ENCODE results near the gene ELOVL5.

DNA sequence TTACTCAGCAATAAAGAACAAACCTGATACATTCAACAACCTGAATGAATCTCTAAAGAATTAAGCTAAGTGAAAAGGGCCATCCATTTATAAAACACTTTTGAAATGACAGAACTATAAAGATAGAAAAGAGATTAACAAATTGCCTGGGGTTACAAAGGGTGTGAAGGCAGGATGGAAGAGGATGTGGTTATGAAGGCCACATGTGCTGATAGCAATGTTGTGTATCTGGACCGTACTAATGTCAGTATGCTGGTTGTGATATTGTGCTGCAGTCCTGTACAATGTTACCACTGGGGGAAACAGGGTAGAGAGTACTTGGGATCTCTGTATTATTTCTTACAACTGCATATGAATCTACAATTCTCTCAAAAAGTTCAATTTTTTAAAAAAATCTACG lies 36.4 kb downstream of the ELOVL5 start:
- TF ChIP-seq, protein P1, sequence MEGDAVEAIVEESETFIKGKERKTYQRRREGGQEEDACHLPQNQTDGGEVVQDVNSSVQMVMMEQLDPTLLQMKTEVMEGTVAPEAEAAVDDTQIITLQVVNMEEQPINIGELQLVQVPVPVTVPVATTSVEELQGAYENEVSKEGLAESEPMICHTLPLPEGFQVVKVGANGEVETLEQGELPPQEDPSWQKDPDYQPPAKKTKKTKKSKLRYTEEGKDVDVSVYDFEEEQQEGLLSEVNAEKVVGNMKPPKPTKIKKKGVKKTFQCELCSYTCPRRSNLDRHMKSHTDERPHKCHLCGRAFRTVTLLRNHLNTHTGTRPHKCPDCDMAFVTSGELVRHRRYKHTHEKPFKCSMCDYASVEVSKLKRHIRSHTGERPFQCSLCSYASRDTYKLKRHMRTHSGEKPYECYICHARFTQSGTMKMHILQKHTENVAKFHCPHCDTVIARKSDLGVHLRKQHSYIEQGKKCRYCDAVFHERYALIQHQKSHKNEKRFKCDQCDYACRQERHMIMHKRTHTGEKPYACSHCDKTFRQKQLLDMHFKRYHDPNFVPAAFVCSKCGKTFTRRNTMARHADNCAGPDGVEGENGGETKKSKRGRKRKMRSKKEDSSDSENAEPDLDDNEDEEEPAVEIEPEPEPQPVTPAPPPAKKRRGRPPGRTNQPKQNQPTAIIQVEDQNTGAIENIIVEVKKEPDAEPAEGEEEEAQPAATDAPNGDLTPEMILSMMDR (IDR thresholded peaks at IDR 0.05; ENCODE audit: insufficient read depth, low read length, poor library complexity, severe bottlenecking): no peak
- TF ChIP-seq EZH2phosphoT487 (conservative IDR thresholded peaks at IDR 0.05; ENCODE audit: low read length): no peak

Data from SU-DHL-6 (cell line).